HepG2 (cell line): ENCODE results near the gene WNT6. TPM values are rescaled to one million over a fixed set of nuclear protein-coding genes. Genes with fewer than 3 reads are reported as not detected.

ENCODE experiments used
- CERS6 ChIP-seq: sonication (generic); formaldehyde crosslinking; IDR thresholded peaks from 2 replicates; pipeline ENCODE4 v1.5.0; 2020; ENCODE audit warnings: missing genetic modification reagents
- EEA1 ChIP-seq: sonication (generic); formaldehyde crosslinking; IDR thresholded peaks from 2 replicates; pipeline ENCODE4 v1.5.1; 2020; ENCODE audit warnings: mild to moderate bottlenecking, missing genetic modification reagents, borderline replicate concordance
- FOXA3 ChIP-seq: IDR thresholded peaks from 2 replicates; pipeline ENCODE4 v1.6.1; 2016; ENCODE audit warnings: missing genetic modification reagents, missing compliant biosample characterization
- FOXO1 ChIP-seq: sonication (generic); formaldehyde crosslinking; IDR thresholded peaks from 2 replicates; pipeline ENCODE4 v1.4.0; 2020; ENCODE audit warnings: missing genetic modification reagents
- HOXA5 ChIP-seq: sonication (generic); formaldehyde crosslinking; IDR thresholded peaks from 2 replicates; pipeline ENCODE4 v1.4.0; 2020; ENCODE audit warnings: missing genetic modification reagents
- NBN ChIP-seq: fragments of 450-650 bp; conservative IDR thresholded peaks from 2 replicates; pipeline ENCODE4 v1.6.1; 2017
- PHF20 ChIP-seq: sonication (generic); formaldehyde crosslinking; IDR thresholded peaks from 2 replicates; pipeline ENCODE4 v1.5.0; 2020; ENCODE audit warnings: mild to moderate bottlenecking, missing genetic modification reagents
- POGK ChIP-seq: sonication (generic); formaldehyde crosslinking; conservative IDR thresholded peaks from 2 replicates; pipeline ENCODE4 v1.8.0; 2022; ENCODE audit warnings: mild to moderate bottlenecking, moderate library complexity, missing genetic modification reagents
- SMARCE1 ChIP-seq: fragments of 450-650 bp; IDR thresholded peaks from 2 replicates; pipeline ENCODE4 v1.6.1; 2017; ENCODE audit warnings: borderline replicate concordance
- SMC3 ChIP-seq: IDR thresholded peaks from 2 replicates; pipeline ENCODE4 v1.6.1; 2011; ENCODE audit warnings: low read length, improper control_type of control experiment
- TBX3 ChIP-seq: fragments of 450-650 bp; IDR thresholded peaks from 2 replicates; pipeline ENCODE4 v1.6.1; 2017; ENCODE audit warnings: antibody characterized with exemption, mild to moderate bottlenecking, inconsistent platforms, borderline replicate concordance
- USF2 ChIP-seq, 2 experiments: sonication (generic) in 1 of 2; formaldehyde crosslinking in 1 of 2; IDR thresholded peaks; 2 replicates each; pipeline versions ENCODE4 v1.5.1 to v1.6.1; 2011 to 2020; ENCODE audit warnings: borderline replicate concordance in 1 of 2, low read depth in 1 of 2, low read length in 1 of 2, mild to moderate bottlenecking in 1 of 2, missing genetic modification reagents in 1 of 2, moderate library complexity in 1 of 2
- ZBTB38 ChIP-seq: sonication (generic); formaldehyde crosslinking; IDR thresholded peaks from 2 replicates; pipeline ENCODE4 v1.5.1; 2020; ENCODE audit warnings: mild to moderate bottlenecking, missing genetic modification reagents
- ZNF136 ChIP-seq: sonication (generic); formaldehyde crosslinking; IDR thresholded peaks from 2 replicates; pipeline ENCODE4 v1.8.1; 2022; ENCODE audit warnings: low read depth, mild to moderate bottlenecking, moderate library complexity, missing genetic modification reagents
- ZNF138 ChIP-seq: sonication (generic); formaldehyde crosslinking; IDR thresholded peaks from 2 replicates; pipeline ENCODE4 v1.5.0; 2020; ENCODE audit warnings: mild to moderate bottlenecking, low read depth, missing genetic modification reagents
- ZNF282 ChIP-seq: fragments of 450-650 bp; IDR thresholded peaks from 2 replicates; pipeline ENCODE4 v1.6.1; 2018; ENCODE audit not compliant: partially characterized antibody
- ZNF317 ChIP-seq: sonication (generic); formaldehyde crosslinking; IDR thresholded peaks from 2 replicates; pipeline ENCODE4 v1.5.0; 2020; ENCODE audit warnings: mild to moderate bottlenecking, missing genetic modification reagents
- ZNF337 ChIP-seq: sonication (generic); formaldehyde crosslinking; IDR thresholded peaks from 2 replicates; pipeline ENCODE4 v1.5.1; 2020; ENCODE audit warnings: missing genetic modification reagents, low read depth, mild to moderate bottlenecking, borderline replicate concordance
- ZNF484 ChIP-seq: sonication (generic); formaldehyde crosslinking; IDR thresholded peaks from 2 replicates; pipeline ENCODE4 v1.5.1; 2020; ENCODE audit warnings: mild to moderate bottlenecking, low read depth, missing genetic modification reagents, borderline replicate concordance
- ZNF563 ChIP-seq: sonication (generic); formaldehyde crosslinking; IDR thresholded peaks from 2 replicates; pipeline ENCODE4 v1.8.0; 2022; ENCODE audit warnings: mild to moderate bottlenecking, moderate library complexity, missing genetic modification reagents
- ZNF564 ChIP-seq: sonication (generic); formaldehyde crosslinking; IDR thresholded peaks from 2 replicates; pipeline ENCODE4 v1.8.1; 2023; ENCODE audit warnings: mild to moderate bottlenecking, missing genetic modification reagents
- ZNF567 ChIP-seq: sonication (generic); formaldehyde crosslinking; IDR thresholded peaks from 2 replicates; pipeline ENCODE4 v1.8.1; 2023; ENCODE audit warnings: mild to moderate bottlenecking, missing genetic modification reagents, borderline replicate concordance
- ZNF615 ChIP-seq: sonication (generic); formaldehyde crosslinking; IDR thresholded peaks from 2 replicates; pipeline ENCODE4 v1.5.0; 2020; ENCODE audit warnings: mild to moderate bottlenecking, missing genetic modification reagents, borderline replicate concordance
- ZNF644 ChIP-seq: IDR thresholded peaks from 2 replicates; pipeline ENCODE4 v1.6.1; 2016; ENCODE audit warnings: low read depth
- ZNF883 ChIP-seq: sonication (generic); formaldehyde crosslinking; IDR thresholded peaks from 2 replicates; pipeline ENCODE4 v1.5.1; 2020; ENCODE audit warnings: mild to moderate bottlenecking, missing genetic modification reagents; ENCODE audit errors: not compliant biosample characterization
- polyA plus RNA-seq, 8 experiments: library from polyadenylated mRNA; depleted of rRNA in 3 of 8; stranded (reverse) in 7 of 8; unstranded in 1 of 8; fragments of >200 nt; fragmentation: Illumina TruSeq in 4 of 8; extraction: Trizol in 4 of 8; gene quantifications; 2 replicates each; pipeline versions ENCODE4 v1.2.1 to v1.2.3, GENCODE V29; 2011 to 2016; ENCODE audit warnings: low read depth in 4 of 8, missing spikeins in 1 of 8, mixed read lengths in 1 of 8; ENCODE audit not compliant: insufficient read depth in 1 of 8
- total RNA-seq, 5 experiments: library from RNA; depleted of rRNA; stranded (reverse); fragments of >200 nt; fragmentation: Illumina TruSeq; extraction: Trizol; gene quantifications; 2 replicates each; pipeline ENCODE4 v1.2.3, GENCODE V29; 2016; ENCODE audit warnings: low read depth in 1 of 5

Gene WNT6
- total and polyA plus RNA-seq, 2 of the 13 experiments (the other 11 are each of a cell fraction or from before 2014, with no cell fraction given): 0.20 TPM; not detected in 1

- no peak for TF ChIP-seq CERS6 (CRISPR knock-in tag)
- TF ChIP-seq SMARCE1: no peak
- peak; percentile 80; the same call in 1 of the 2 replicates for TF ChIP-seq ZNF484
- TF ChIP-seq TBX3: peak; percentile 39; the same call in 1 of the 2 replicates
- TF ChIP-seq ZBTB38 (CRISPR knock-in tag): peak; percentile 98
- TF ChIP-seq ZNF282: no peak
- peak; percentile 96 for TF ChIP-seq ZNF883 (CRISPR knock-in tag)
- peak; percentile 89; the same call in 1 of the 2 replicates for TF ChIP-seq EEA1 (CRISPR knock-in tag)
- peak; percentile 97 for TF ChIP-seq ZNF567 (CRISPR knock-in tag)
- no peak for TF ChIP-seq NBN
- TF ChIP-seq ZNF564 (CRISPR knock-in tag): peak; percentile 85
- TF ChIP-seq ZNF563 (CRISPR knock-in tag): 0 out of 2 replicates have a peak, but pooled peaks have one; percentile 60
- no peak for TF ChIP-seq USF2 (IDR thresholded peaks at IDR 0.05; ENCODE audit: low read depth, low read length)
- TF ChIP-seq USF2 (CRISPR knock-in tag; IDR thresholded peaks at IDR 0.05; ENCODE audit: borderline replicate concordance): no peak
- peak; percentile 87 for TF ChIP-seq ZNF317 (CRISPR knock-in tag)
- 0 out of 2 replicates have a peak, but pooled peaks have one; percentile 32 for TF ChIP-seq ZNF138 (CRISPR knock-in tag)
- TF ChIP-seq POGK: peak; percentile 99
- TF ChIP-seq ZNF136: peak; percentile 39; the same call in 1 of the 2 replicates
- peak; percentile 59 for TF ChIP-seq FOXO1 (CRISPR knock-in tag)
- 0 out of 2 replicates have a peak, but pooled peaks have one; percentile 15 for TF ChIP-seq ZNF615
- no peak for TF ChIP-seq SMC3
- no peak for TF ChIP-seq ZNF337 (CRISPR knock-in tag)
- peak; percentile 89 for TF ChIP-seq ZNF644 (CRISPR knock-in tag)
- no peak for TF ChIP-seq HOXA5
- TF ChIP-seq FOXA3: peak; percentile 67
- TF ChIP-seq PHF20 (CRISPR knock-in tag): peak; percentile 87
Observed at GRCh38 chr2:218908721-218909619, 49.4 kb downstream of the WNT6 start (continued).
